Endothelial cell of umbilical vein (primary cell): ENCODE data around the gene ULK1.

Experiments used
- CTCF ChIP-seq, 2 donors: IDR thresholded peaks; 1 replicate in 1 of 2; 2 replicates in 1 of 2; pipeline ENCODE4 v1.5.1; 2011; ENCODE audit warnings: low read length in 2 of 2, mild to moderate bottlenecking in 2 of 2, moderate library complexity in 2 of 2, control low read depth in 1 of 2, inconsistent platforms in 1 of 2, low read depth in 1 of 2; ENCODE audit not compliant: insufficient read depth in 1 of 2; ENCODE audit errors: extremely low read depth in 1 of 2
- EZH2 ChIP-seq: IDR thresholded peaks from 2 replicates; pipeline ENCODE4 v1.6.1; 2012; ENCODE audit warnings: borderline replicate concordance, low read depth, mild to moderate bottlenecking, moderate library complexity, low read length, inconsistent platforms; ENCODE audit not compliant: severe bottlenecking
- GATA2 ChIP-seq: IDR thresholded peaks from 2 replicates; pipeline ENCODE4 v1.7.0; 2011; ENCODE audit warnings: low read depth, mild to moderate bottlenecking, moderate library complexity, mixed read lengths, low read length; ENCODE audit not compliant: insufficient read length, insufficient read depth
- MAX ChIP-seq: IDR thresholded peaks from 2 replicates; pipeline ENCODE4 v1.6.1; 2011; ENCODE audit not compliant: insufficient read depth, insufficient read length
- POLR2AphosphoS5 ChIP-seq: IDR thresholded peaks from 2 replicates; pipeline ENCODE4 v1.6.1; 2012; ENCODE audit warnings: low read depth, mild to moderate bottlenecking, control low read depth, low read length, moderate library complexity; ENCODE audit not compliant: insufficient read depth

- TF ChIP-seq GATA2 = no peak
- no peak for TF ChIP-seq CTCF (IDR thresholded peaks at IDR 0.05; ENCODE audit: extremely low read depth in 1 of 2, insufficient read depth in 1 of 2, low read depth in 1 of 2, low read length in 2 of 2)
- TF ChIP-seq POLR2AphosphoS5 = no peak
- no peak for TF ChIP-seq EZH2
- TF ChIP-seq MAX = no peak
Observed at GRCh38 chr12:131905630-131906091, 11.2 kb downstream of the ULK1 start.
